ENCODE measurements around the gene ACOT11. TPM values are rescaled to one million over a fixed set of nuclear protein-coding genes. Genes with fewer than 3 reads are reported as not detected.

Gene ACOT11
- total and polyA plus RNA-seq, 7 donors, result 8.9 to 40.9 (median 22.1) TPM

DNA sequence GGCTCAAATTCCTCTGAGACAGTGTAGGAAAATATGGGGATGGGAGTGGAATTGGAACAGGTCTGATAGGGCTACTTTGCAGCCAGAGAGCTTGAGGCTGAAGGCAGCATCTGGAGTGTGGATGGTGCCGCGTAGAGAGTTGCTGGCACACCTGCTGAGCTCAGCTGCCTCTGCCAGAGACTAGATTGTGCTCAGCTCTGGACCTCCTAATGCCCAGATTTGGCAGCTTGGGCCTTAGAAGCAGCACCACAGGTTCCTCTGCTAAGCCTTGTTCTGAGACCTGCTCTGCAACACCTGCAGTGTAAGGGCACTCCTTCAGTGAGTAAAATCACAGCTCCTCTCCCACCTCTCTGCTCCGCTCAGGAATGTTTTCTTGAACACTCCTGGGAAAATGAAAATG, 23.3 kb downstream of the ACOT11 start:
- 93% methylated on average over 3 of the region's 3 CpGs for WGBS, 2 donors

GRCh38 chr1:54571803-54572541, 23.9 kb downstream of the ACOT11 start:
- no peaks in the 10 kb centered on the region for H3K27me3 ChIP-seq
- no peaks in the 10 kb centered on the region for H3K36me3 ChIP-seq
- no peaks in the 10 kb centered on the region for H3K9me3 ChIP-seq
- peaks cover 0 to 34% (median 27%) of the 10 kb centered on the region in 4 donors for H3K4me1 ChIP-seq
- 55 to 72% methylated on average over 8 of the region's 8 CpGs for WGBS, 2 donors
- no peak for TF ChIP-seq POLR2A (IDR thresholded peaks at IDR 0.05)
- no peak for TF ChIP-seq EP300 (IDR thresholded peaks at IDR 0.05)
- TF ChIP-seq, protein P1, sequence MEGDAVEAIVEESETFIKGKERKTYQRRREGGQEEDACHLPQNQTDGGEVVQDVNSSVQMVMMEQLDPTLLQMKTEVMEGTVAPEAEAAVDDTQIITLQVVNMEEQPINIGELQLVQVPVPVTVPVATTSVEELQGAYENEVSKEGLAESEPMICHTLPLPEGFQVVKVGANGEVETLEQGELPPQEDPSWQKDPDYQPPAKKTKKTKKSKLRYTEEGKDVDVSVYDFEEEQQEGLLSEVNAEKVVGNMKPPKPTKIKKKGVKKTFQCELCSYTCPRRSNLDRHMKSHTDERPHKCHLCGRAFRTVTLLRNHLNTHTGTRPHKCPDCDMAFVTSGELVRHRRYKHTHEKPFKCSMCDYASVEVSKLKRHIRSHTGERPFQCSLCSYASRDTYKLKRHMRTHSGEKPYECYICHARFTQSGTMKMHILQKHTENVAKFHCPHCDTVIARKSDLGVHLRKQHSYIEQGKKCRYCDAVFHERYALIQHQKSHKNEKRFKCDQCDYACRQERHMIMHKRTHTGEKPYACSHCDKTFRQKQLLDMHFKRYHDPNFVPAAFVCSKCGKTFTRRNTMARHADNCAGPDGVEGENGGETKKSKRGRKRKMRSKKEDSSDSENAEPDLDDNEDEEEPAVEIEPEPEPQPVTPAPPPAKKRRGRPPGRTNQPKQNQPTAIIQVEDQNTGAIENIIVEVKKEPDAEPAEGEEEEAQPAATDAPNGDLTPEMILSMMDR (IDR thresholded peaks at IDR 0.05), result no peak
- no peak for TF ChIP-seq POLR2AphosphoS5 (IDR thresholded peaks at IDR 0.05)
- DNase-seq, result no peak
- H3K4me3 ChIP-seq, result no peak overlapping the region
- H3K27ac ChIP-seq, result peak overlapping the region in 1 of 4 donors; percentile 28
- intact Hi-C loops (cut with DNase I), result no loop called here

More for the DNA sequence above, 23.3 kb downstream of the ACOT11 start:
- H3K4me1 ChIP-seq, result peaks cover 0 to 34% (median 27%) of the 10 kb centered on the region in 4 donors
- intact Hi-C loops (cut with DNase I), result no loop called here
- peak overlapping the region in 1 of 4 donors; percentile 28 for H3K27ac ChIP-seq
- H3K36me3 ChIP-seq, result no peaks in the 10 kb centered on the region
- no peak for TF ChIP-seq POLR2A (IDR thresholded peaks at IDR 0.05)
- TF ChIP-seq, protein P1 (IDR thresholded peaks at IDR 0.05), result no peak
- no peak for TF ChIP-seq POLR2AphosphoS5 (IDR thresholded peaks at IDR 0.05)
- TF ChIP-seq EP300 (IDR thresholded peaks at IDR 0.05), result no peak
- no peaks in the 10 kb centered on the region for H3K27me3 ChIP-seq
- no peaks in the 10 kb centered on the region for H3K9me3 ChIP-seq
- DNase-seq, result peak; percentile 21
- H3K4me3 ChIP-seq, result no peak overlapping the region

- 81 to 85% methylated on average over 3 of the region's 3 CpGs for WGBS, 2 donors
- no peak overlapping the region for H3K27ac ChIP-seq
- TF ChIP-seq POLR2AphosphoS5 (IDR thresholded peaks at IDR 0.05) (no peak), POLR2A (IDR thresholded peaks at IDR 0.05) (no peak), EP300 (IDR thresholded peaks at IDR 0.05) (no peak)
- TF ChIP-seq, protein P1 (IDR thresholded peaks at IDR 0.05), result no peak
- DNase-seq, result peak; percentile 45
- no peak overlapping the region for H3K4me3 ChIP-seq
- intact Hi-C loops (cut with DNase I), result no loop called here
- H3K4me1 ChIP-seq, result peaks cover 0 to 32% (median 26%) of the 10 kb centered on the region in 4 donors
- no peaks in the 10 kb centered on the region for H3K36me3 ChIP-seq
- H3K9me3 ChIP-seq, result no peaks in the 10 kb centered on the region
- no peaks in the 10 kb centered on the region for H3K27me3 ChIP-seq
Measured at GRCh38 chr1:54572542-54572850, 24.5 kb downstream of the ACOT11 start.

- peak; percentile 61 for DNase-seq
- intact Hi-C loops (cut with DNase I), result no loop called here
- Histone ChIP-seq H3K4me1 (peaks cover 0 to 35% (median 31%) of the 10 kb centered on the region in 4 donors), H3K9me3 (no peaks in the 10 kb centered on the region), H3K27ac (no peak overlapping the region), H3K4me3 (no peak overlapping the region), H3K36me3 (no peaks in the 10 kb centered on the region), H3K27me3 (no peaks in the 10 kb centered on the region)
- TF ChIP-seq, protein P1 (IDR thresholded peaks at IDR 0.05), result no peak
- no peak for TF ChIP-seq POLR2AphosphoS5 (IDR thresholded peaks at IDR 0.05)
- no peak for TF ChIP-seq EP300 (IDR thresholded peaks at IDR 0.05)
- TF ChIP-seq POLR2A (IDR thresholded peaks at IDR 0.05), result no peak
- 88 to 94% methylated on average over 12 of the region's 12 CpGs for WGBS, 2 donors
Measured at GRCh38 chr1:54574158-54574778, 26.2 kb downstream of the ACOT11 start.

Data from sigmoid colon (tissue), 7 donors.